Measurements from ENCODE around the gene SCMH1.
"Not testable (repeated sequence)": the region's sequence is repeated elsewhere in the genome, so short reads cannot be mapped to it uniquely, and the experiment has no call there.

SCMH1 gene

DNA sequence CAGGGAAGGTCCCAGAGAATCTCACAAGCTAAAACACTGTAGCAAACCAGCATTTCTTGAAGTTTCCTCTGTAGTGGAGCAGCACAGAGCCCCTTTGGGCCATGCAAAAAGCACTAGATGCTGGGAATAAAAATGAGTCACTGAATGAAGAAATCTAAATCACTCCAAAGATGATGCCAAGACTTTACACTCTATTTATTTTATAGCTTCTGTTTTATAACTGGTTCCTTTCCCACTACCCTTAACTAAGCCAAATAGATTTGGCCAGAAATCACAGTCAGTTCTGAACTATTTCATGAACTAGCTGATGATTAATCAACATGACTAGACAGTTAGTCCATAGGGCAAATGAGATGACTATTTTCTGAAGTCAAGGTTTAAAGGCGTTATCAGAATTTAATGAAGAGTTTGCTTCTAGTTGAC, 89.5 kb downstream of the SCMH1 start:
- no peak for DNase-seq (ENCODE audit: low read depth)

DNA sequence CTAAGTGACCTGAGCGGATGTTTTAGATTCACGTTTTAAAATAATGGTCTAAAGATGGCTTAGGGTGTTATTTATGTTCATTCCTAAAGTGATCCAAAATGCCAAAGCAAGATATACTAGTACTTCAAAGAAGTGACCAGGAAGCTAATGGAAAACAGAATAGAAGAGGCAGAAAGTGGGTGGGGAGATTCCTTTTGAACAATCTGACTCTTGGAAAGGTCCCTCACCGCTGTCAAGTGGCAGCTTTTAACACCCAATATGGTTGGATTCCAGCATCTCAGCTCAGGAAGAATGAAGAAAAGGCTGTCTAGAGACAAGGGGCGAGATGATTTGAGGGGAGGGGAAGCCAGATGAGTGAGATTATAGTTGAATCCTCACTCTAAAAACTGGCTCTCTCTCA, 90.3 kb downstream of the SCMH1 start:
- no peak for DNase-seq (ENCODE audit: low read depth)

DNA sequence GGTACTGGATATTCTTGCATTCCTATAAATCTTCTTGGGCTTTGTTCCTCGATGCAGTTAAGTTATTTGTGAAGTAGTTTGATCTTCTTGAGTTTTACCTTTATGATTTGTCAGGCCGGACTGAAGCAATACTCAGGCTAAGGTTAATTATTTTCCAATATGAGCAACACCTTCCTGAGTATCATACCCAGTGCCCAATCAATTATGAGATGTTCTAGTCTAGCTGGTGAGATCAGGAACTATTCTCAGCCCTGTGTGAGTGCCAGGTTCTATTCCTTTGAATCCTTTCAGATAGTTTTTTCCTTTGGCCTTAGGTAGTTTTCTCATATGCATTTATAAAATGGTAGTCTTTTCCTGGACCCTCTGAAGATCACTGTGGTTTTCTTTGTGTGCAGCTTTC, 92.5 kb downstream of the SCMH1 start:
- no peak for DNase-seq (ENCODE audit: low read depth)

GRCh38 chr1:41144285-41144684, 97.8 kb downstream of the SCMH1 start:
- no peak for DNase-seq (ENCODE audit: low read depth)

DNA sequence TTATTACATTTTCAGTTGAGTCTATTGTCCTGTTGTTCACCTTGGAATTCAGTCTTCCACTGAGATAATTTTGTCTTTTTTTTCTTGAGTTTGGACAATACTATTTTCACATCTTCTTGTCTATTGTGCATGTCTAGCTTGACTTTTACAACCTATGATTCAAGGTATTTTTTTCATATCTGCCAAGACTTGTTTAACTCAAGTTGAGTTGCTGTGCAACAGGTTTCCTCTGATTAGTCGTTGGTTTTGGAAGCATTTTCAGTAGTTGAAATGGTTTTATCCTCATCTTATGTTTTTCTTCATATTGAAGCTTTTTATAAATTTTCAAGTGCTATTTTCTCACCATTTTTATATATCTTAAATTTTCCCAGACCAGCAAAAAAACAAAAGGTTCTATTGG, 103.6 kb downstream of the SCMH1 start:
- no peak for DNase-seq (ENCODE audit: low read depth)

- no peak for DNase-seq (ENCODE audit: low read depth)
Observed at GRCh38 chr1:41135196-41135947, 106.7 kb downstream of the SCMH1 start.

- not testable (repeated sequence) for DNase-seq (ENCODE audit: low read depth)
Observed at GRCh38 chr1:41134325-41134724, 107.8 kb downstream of the SCMH1 start.

- DNase-seq (ENCODE audit: low read depth) = no peak
Observed at GRCh38 chr1:41122851-41123518, 119.1 kb downstream of the SCMH1 start.

GRCh38 chr1:41122148-41122547, 120.0 kb downstream of the SCMH1 start:
- DNase-seq (ENCODE audit: low read depth) = no peak

DNA sequence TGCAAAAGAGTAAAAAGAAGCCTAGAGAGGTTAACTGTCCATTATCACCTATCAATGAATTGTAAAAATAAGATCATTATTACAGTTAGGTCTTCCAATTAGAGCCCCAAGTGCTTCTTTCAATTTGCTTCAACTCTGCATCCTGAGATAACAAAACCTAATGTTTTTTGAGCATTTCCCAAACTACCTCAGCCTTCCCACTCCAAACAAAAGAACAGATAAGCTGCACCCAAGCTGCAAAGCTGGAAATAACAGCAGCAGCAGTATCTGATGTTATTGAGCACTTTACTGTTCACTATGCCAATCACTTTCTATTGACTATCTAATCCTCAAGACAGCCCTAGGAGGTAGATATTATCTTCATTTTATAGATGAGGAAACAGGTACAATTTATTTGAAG, 123.5 kb downstream of the SCMH1 start:
- DNase-seq (ENCODE audit: low read depth) = no peak

DNA sequence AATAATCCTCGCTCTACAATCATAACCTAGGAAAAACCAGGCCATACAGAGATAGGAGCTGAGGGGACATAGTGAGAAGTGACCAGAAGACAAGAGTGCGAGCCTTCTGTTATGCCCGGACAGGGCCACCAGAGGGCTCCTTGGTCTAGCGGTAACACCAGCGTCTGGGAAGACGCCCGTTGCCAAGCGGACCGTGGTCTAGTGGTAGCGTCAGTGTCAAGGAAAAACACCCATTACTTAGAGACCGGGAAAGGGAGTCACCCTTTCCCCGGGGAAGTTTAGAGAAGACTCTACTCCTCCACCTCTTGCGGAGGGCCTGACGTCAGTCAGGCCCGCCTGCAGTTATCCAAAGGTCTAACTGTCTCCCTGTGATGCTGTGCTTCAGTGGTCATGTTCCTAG, 124.9 kb downstream of the SCMH1 start:
- DNase-seq (ENCODE audit: low read depth) = not testable (repeated sequence)

DNA sequence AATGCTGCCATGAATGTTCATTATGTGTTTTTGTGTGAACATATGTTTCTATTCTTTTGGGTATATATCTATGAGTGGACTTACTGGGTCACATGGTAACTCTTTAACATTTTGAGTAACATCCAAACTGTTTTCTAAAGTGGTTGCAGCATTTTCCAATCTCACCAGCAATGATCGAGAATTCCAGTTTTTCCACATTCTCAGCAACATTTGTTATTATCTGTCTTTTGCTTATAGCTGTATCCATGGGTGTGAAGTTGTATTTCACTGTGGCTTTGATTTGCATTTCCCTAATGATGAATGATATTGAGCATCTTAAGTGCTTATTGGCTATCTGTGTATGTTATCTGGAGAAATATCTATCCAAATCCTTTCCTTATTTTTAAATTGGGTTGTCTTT, 131.4 kb downstream of the SCMH1 start:
- DNase-seq (ENCODE audit: low read depth) = no peak

- no peak for DNase-seq (ENCODE audit: low read depth)
Observed at GRCh38 chr1:41110286-41110685, 131.8 kb downstream of the SCMH1 start.

- no peak for DNase-seq (ENCODE audit: low read depth)
Observed at GRCh38 chr1:41109310-41110197, 132.6 kb downstream of the SCMH1 start.

DNA sequence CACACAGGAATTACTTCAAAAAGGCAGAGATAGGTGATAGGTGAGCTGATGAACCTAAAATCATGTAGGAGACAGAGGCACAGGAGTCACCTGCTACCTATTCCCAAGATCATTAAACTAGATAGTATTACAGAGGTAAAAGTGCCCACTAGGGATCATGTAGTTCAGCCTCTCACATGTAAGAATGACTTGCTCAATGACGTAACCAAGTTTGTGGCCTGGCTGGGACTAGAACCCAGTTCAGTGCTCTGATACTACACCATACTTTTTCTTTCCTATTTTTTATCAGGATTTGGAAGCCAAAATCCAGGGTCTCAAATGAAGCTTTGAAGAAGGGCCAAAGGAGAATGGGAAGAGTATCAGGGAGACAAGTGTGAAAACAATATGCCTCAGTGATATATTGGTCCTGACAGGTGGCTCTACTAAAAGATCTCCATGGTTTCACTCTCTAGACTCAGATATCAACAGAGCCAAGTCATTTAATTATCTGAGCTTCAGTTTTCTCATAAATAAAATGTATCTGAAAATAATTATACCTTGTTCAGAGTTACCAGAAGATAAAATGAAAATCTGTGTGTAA, 133.3 kb downstream of the SCMH1 start:
- DNase-seq (ENCODE audit: low read depth) = no peak

DNA sequence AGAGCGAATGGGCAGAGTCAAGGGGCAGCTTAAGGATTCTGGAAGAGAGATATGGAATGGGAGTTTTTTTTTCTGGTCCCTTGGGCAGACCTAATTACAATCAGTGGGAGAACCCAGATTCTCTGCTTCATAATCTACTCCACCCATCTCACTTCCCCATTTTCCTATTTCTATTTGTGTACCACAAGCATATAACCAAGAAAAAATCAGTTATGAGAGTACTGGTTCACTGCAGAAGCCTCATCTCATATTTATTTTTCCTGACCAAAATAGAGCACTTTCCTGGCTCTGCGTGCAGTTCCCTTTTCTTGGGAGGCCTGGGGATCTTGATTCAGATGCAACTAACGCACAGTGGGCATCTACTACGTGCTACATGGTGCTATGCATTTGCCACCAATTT, 138.3 kb downstream of the SCMH1 start:
- DNase-seq (ENCODE audit: low read depth) = no peak

- no peak for DNase-seq (ENCODE audit: low read depth)
Observed at GRCh38 chr1:41102653-41103052, 139.5 kb downstream of the SCMH1 start.

GRCh38 chr1:41101950-41102607, 140.0 kb downstream of the SCMH1 start:
- DNase-seq (ENCODE audit: low read depth) = no peak

- no peak for DNase-seq (ENCODE audit: low read depth)
Observed at GRCh38 chr1:41101076-41101475, 141.0 kb downstream of the SCMH1 start.

DNA sequence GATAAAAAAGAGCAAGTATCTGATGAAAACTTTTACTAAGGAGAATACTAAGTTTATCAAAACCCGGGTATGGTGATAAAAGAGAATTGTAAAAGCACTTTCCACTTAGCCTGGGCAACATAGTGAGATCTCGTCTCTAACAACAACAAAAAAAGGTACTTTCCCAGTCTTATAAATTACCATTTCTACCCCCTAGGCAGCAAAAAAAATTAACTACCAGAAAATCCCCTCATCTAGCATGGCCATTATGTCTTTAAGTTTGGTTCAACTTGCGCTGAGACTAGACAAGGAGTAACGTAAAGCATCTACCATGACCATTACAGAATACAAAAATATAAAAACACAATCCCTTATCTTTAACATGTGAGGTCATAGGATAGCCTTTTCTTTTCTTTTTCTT, 141.9 kb downstream of the SCMH1 start:
- DNase-seq (ENCODE audit: low read depth) = no peak

GRCh38 chr1:41098730-41099460, 143.2 kb downstream of the SCMH1 start:
- no peak for DNase-seq (ENCODE audit: low read depth)

All from stimulated activated CD4-positive, alpha-beta T cell treated with anti-CD3 and anti-CD28 coated beads, Interleukin-2, amount 100 ng/mL, for 4 hours (primary cell).